Neural cell (in vitro differentiated cells): Measurements from ENCODE around the gene SRGAP2B. TPM values are rescaled to one million over a fixed set of nuclear protein-coding genes. Genes with fewer than 3 reads are reported as not detected.
"Not testable (repeated sequence)": the region's sequence is repeated elsewhere in the genome, so short reads cannot be mapped to it uniquely, and the experiment has no call there.

ENCODE experiments used
- H2AFZ ChIP-seq: fragments of 200-600, 300-800 bp; sonication (generic), shearing (Covaris generic); 2 replicates; pipeline ENCODE4 v1.6.0; 2014; ENCODE audit warnings: low read depth, mild to moderate bottlenecking, antibody characterized with exemption, low read length, moderate library complexity
- H3F3A ChIP-seq: fragments of 200-600 bp; shearing (Covaris generic); 2 replicates; pipeline ENCODE4 v1.6.1; 2016; ENCODE audit warnings: mild to moderate bottlenecking, moderate library complexity, mixed read lengths, antibody characterized with exemption, low read length; ENCODE audit not compliant: insufficient read depth, poor library complexity, severe bottlenecking
- H3K27ac ChIP-seq: fragments of 200-600, 300-800 bp; sonication (generic), shearing (Covaris generic); 2 replicates; pipeline ENCODE4 v1.5.1; 2014; ENCODE audit warnings: mild to moderate bottlenecking, low read length, moderate library complexity
- H3K27me3 ChIP-seq: fragments of 300-800, 200-600 bp; sonication (generic), shearing (Covaris generic); 2 replicates; pipeline ENCODE4 v1.6.0; 2014; ENCODE audit warnings: mild to moderate bottlenecking, low read depth, low read length, moderate library complexity; ENCODE audit not compliant: insufficient read depth
- H3K36me3 ChIP-seq: fragments of 300-800, 200-600 bp; sonication (generic), shearing (Covaris generic); 2 replicates; pipeline ENCODE4 v1.5.1; 2014; ENCODE audit warnings: mild to moderate bottlenecking, antibody characterized with exemption, low read length, moderate library complexity; ENCODE audit not compliant: insufficient read depth
- H3K4me2 ChIP-seq: fragments of 300-800, 200-600 bp; sonication (generic), shearing (Covaris generic); 2 replicates; pipeline ENCODE4 v1.6.0; 2014; ENCODE audit warnings: mild to moderate bottlenecking, low read length
- H3K4me3 ChIP-seq: fragments of 300-800, 200-600 bp; sonication (generic), shearing (Covaris generic); 2 replicates; pipeline ENCODE4 v1.5.1; 2014; ENCODE audit warnings: mild to moderate bottlenecking, low read length, moderate library complexity
- H3K79me2 ChIP-seq: fragments of 200-600 bp; shearing (Covaris generic); replicated peaks from 2 replicates; pipeline ENCODE4 v1.6.0; 2014; ENCODE audit warnings: mild to moderate bottlenecking, low read length, moderate library complexity; ENCODE audit not compliant: insufficient read depth
- H3K9ac ChIP-seq: fragments of 300-800, 200-600 bp; sonication (generic), shearing (Covaris generic); 2 replicates; pipeline ENCODE4 v1.6.1; 2016; ENCODE audit warnings: mild to moderate bottlenecking, low read length, mixed read lengths
- H3K9me2 ChIP-seq: fragments of 200-600 bp; shearing (Covaris generic); 2 replicates; pipeline ENCODE4 v1.6.1; 2016; ENCODE audit warnings: mild to moderate bottlenecking, low read length, mixed read lengths; ENCODE audit not compliant: insufficient read depth
- H3K9me3 ChIP-seq: fragments of 200-600, 300-800 bp; sonication (generic), shearing (Covaris generic); 2 replicates; pipeline ENCODE4 v1.6.1; 2016; ENCODE audit warnings: mild to moderate bottlenecking, mixed run types, low read length, moderate library complexity, mixed read lengths
- H4K20me1 ChIP-seq: fragments of 200-600 bp; shearing (Covaris generic); 2 replicates; pipeline ENCODE4 v1.6.1; 2016; ENCODE audit warnings: mild to moderate bottlenecking, mixed run types; ENCODE audit not compliant: insufficient read depth
- polyA plus RNA-seq: library from polyadenylated mRNA; depleted of rRNA; stranded (reverse); fragments of >200 nt; gene quantifications from 2 replicates; pipeline ENCODE4 v1.2.3, GENCODE V29; 2014

Gene SRGAP2B
- polyA plus RNA-seq, 1 donor from 2014 or later: 11.8 TPM

GRCh38 chr1:144981157-144981556 lies 114.0 kb downstream of the SRGAP2B start:
- not testable (repeated sequence) for H3K4me2 ChIP-seq, H3F3A ChIP-seq, H3K4me3 ChIP-seq, H3K79me2 ChIP-seq, H3K9me3 ChIP-seq, H2AFZ ChIP-seq, H3K9me2 ChIP-seq, H3K36me3 ChIP-seq, H3K9ac ChIP-seq, H3K27ac ChIP-seq, H4K20me1 ChIP-seq, H3K27me3 ChIP-seq

- not testable (repeated sequence) for H3K9ac ChIP-seq, H3F3A ChIP-seq, H3K9me2 ChIP-seq, H3K9me3 ChIP-seq, H4K20me1 ChIP-seq, H3K79me2 ChIP-seq, H3K27ac ChIP-seq, H3K4me3 ChIP-seq, H3K27me3 ChIP-seq, H3K4me2 ChIP-seq, H3K36me3 ChIP-seq, H2AFZ ChIP-seq
Measured at GRCh38 chr1:144979960-144980595, 115.0 kb downstream of the SRGAP2B start.

GRCh38 chr1:144977856-144978255 lies 117.3 kb downstream of the SRGAP2B start:
- not testable (repeated sequence) for H4K20me1 ChIP-seq, H3K27me3 ChIP-seq, H3K4me3 ChIP-seq, H3K79me2 ChIP-seq, H3K4me2 ChIP-seq, H3F3A ChIP-seq, H3K9me3 ChIP-seq, H3K27ac ChIP-seq, H3K9ac ChIP-seq, H3K9me2 ChIP-seq, H3K36me3 ChIP-seq, H2AFZ ChIP-seq

- H3K27me3 ChIP-seq, H3K27ac ChIP-seq, H3K4me2 ChIP-seq, H3K79me2 ChIP-seq, H3K9me2 ChIP-seq, H2AFZ ChIP-seq, H3F3A ChIP-seq, H3K9ac ChIP-seq, H4K20me1 ChIP-seq, H3K36me3 ChIP-seq, H3K9me3 ChIP-seq, H3K4me3 ChIP-seq: not testable (repeated sequence)
Measured at GRCh38 chr1:144971936-144972335, 123.2 kb downstream of the SRGAP2B start.

GRCh38 chr1:144966488-144966887 lies 128.6 kb downstream of the SRGAP2B start:
- not testable (repeated sequence) for H3K27me3 ChIP-seq, H3K9ac ChIP-seq, H3K9me2 ChIP-seq, H3K27ac ChIP-seq, H3K4me2 ChIP-seq, H2AFZ ChIP-seq, H4K20me1 ChIP-seq, H3F3A ChIP-seq, H3K36me3 ChIP-seq, H3K4me3 ChIP-seq, H3K9me3 ChIP-seq, H3K79me2 ChIP-seq

GRCh38 chr1:144964765-144965164 lies 130.4 kb downstream of the SRGAP2B start:
- H3K4me2 ChIP-seq, H3K36me3 ChIP-seq, H3K9ac ChIP-seq, H3K27me3 ChIP-seq, H3K27ac ChIP-seq, H2AFZ ChIP-seq, H3K9me2 ChIP-seq, H3F3A ChIP-seq, H3K79me2 ChIP-seq, H4K20me1 ChIP-seq, H3K4me3 ChIP-seq, H3K9me3 ChIP-seq: not testable (repeated sequence)

GRCh38 chr1:144964186-144964585 lies 130.9 kb downstream of the SRGAP2B start:
- H3K27ac ChIP-seq, H3K79me2 ChIP-seq, H3K9me2 ChIP-seq, H3F3A ChIP-seq, H3K27me3 ChIP-seq, H3K9me3 ChIP-seq, H3K9ac ChIP-seq, H4K20me1 ChIP-seq, H2AFZ ChIP-seq, H3K4me2 ChIP-seq, H3K36me3 ChIP-seq, H3K4me3 ChIP-seq: not testable (repeated sequence)

- not testable (repeated sequence) for H4K20me1 ChIP-seq, H3K27me3 ChIP-seq, H3K27ac ChIP-seq, H3K79me2 ChIP-seq, H3K9me2 ChIP-seq, H3K9ac ChIP-seq, H3K36me3 ChIP-seq, H2AFZ ChIP-seq, H3K4me2 ChIP-seq, H3F3A ChIP-seq, H3K9me3 ChIP-seq, H3K4me3 ChIP-seq
Measured at GRCh38 chr1:144963571-144963970, 131.6 kb downstream of the SRGAP2B start.
